DOHH2 (cell line): ENCODE results near the gene ATP8B1.

ENCODE experiments used
- H3F3A ChIP-seq: fragments of 200-600 bp; sonication (generic), shearing (Covaris generic); 2 replicates; pipeline ENCODE4 v1.6.0; 2016; ENCODE audit warnings: antibody characterized with exemption, mild to moderate bottlenecking; ENCODE audit not compliant: control insufficient read depth, insufficient read depth
- H3K27ac ChIP-seq: fragments of 200-600 bp; sonication (generic); 2 replicates; pipeline ENCODE4 v1.5.1; 2014; ENCODE audit warnings: low read depth, mild to moderate bottlenecking, low read length, moderate library complexity
- H3K27me3 ChIP-seq: fragments of 200-600 bp; sonication (generic); 2 replicates; pipeline ENCODE4 v1.6.1; 2014; ENCODE audit warnings: mild to moderate bottlenecking, low read length, mixed read lengths; ENCODE audit not compliant: control insufficient read depth
- H3K36me3 ChIP-seq: fragments of 200-600 bp; sonication (generic); 2 replicates; pipeline ENCODE4 v1.6.1; 2014; ENCODE audit warnings: mild to moderate bottlenecking, low read length, moderate library complexity, mixed read lengths; ENCODE audit not compliant: control insufficient read depth
- H3K4me1 ChIP-seq: fragments of 200-600 bp; sonication (generic); 2 replicates; pipeline ENCODE4 v1.6.1; 2014; ENCODE audit warnings: mild to moderate bottlenecking, low read length, mixed read lengths; ENCODE audit not compliant: control insufficient read depth
- H3K4me2 ChIP-seq: fragments of 200-600 bp; sonication (generic); 2 replicates; pipeline ENCODE4 v1.6.0; 2014; ENCODE audit warnings: mild to moderate bottlenecking, low read length, moderate library complexity
- H3K4me3 ChIP-seq: fragments of 200-600 bp; sonication (generic); 2 replicates; pipeline ENCODE4 v1.5.1; 2014; ENCODE audit warnings: mild to moderate bottlenecking, low read length, mixed read lengths
- H3K79me2 ChIP-seq: fragments of 200-600 bp; sonication (generic); 2 replicates; pipeline ENCODE4 v1.6.1; 2014; ENCODE audit warnings: mild to moderate bottlenecking, low read length, mixed read lengths; ENCODE audit not compliant: control insufficient read depth
- H3K9me2 ChIP-seq: fragments of 200-600 bp; sonication (generic); replicated peaks from 2 replicates; pipeline ENCODE4 v1.6.1; 2014; ENCODE audit warnings: mild to moderate bottlenecking, low read length, mixed read lengths; ENCODE audit not compliant: control insufficient read depth
- H3K9me3 ChIP-seq: fragments of 200-600 bp; sonication (generic); 2 replicates; pipeline ENCODE4 v1.6.1; 2014; ENCODE audit warnings: antibody characterized with exemption, low read length, mixed read lengths; ENCODE audit not compliant: control insufficient read depth, insufficient read depth
- H4K20me1 ChIP-seq: fragments of 200-600 bp; sonication (generic); 2 replicates; pipeline ENCODE4 v1.6.0; 2014; ENCODE audit warnings: low read depth, mild to moderate bottlenecking, antibody characterized with exemption, low read length, moderate library complexity; ENCODE audit not compliant: control insufficient read depth, insufficient read depth
- CTCF ChIP-seq: fragments of 200-600 bp; sonication (generic); IDR thresholded peaks from one replicate; pipeline ENCODE4 v1.5.1; 2014; ENCODE audit warnings: antibody characterized with exemption, mild to moderate bottlenecking, low read depth, low read length; ENCODE audit not compliant: poor library complexity, severe bottlenecking
- EZH2phosphoT487 ChIP-seq: fragments of 200-600 bp; sonication (generic); IDR thresholded peaks from 2 replicates; pipeline ENCODE4 v1.6.1; 2017; ENCODE audit warnings: borderline replicate concordance, mild to moderate bottlenecking, antibody characterized with exemption, low read length, moderate library complexity, mixed read lengths

The ATP8B1 gene

GRCh38 chr18:57801325-57801724 is 1.8 kb downstream of the ATP8B1 start:
- no peaks in the 10 kb centered on the region for H3K4me1 ChIP-seq
- H3K4me3 ChIP-seq: no peak overlapping the region
- H3K79me2 ChIP-seq: no peaks in the 10 kb centered on the region

GRCh38 chr18:57798713-57799373 is 4.3 kb downstream of the ATP8B1 start:
- H3K9me3 ChIP-seq: no peaks in the 10 kb centered on the region
- H3K27me3 ChIP-seq: peaks cover 28% of the 10 kb centered on the region
- H3K4me1 ChIP-seq: no peaks in the 10 kb centered on the region
- no peak overlapping the region for H3K4me3 ChIP-seq
- H4K20me1 ChIP-seq: no peaks in the 10 kb centered on the region
- no peaks in the 10 kb centered on the region for H3K9me2 ChIP-seq
- H3F3A ChIP-seq: 0 out of 2 replicates have a peak, but pooled peaks cover 2% of the 10 kb centered on the region
- H3K4me2 ChIP-seq: no peak overlapping the region
- TF ChIP-seq EZH2phosphoT487 (no peak), CTCF (no peak)
- H3K36me3 ChIP-seq: no peaks in the 10 kb centered on the region
- no peaks in the 10 kb centered on the region for H3K79me2 ChIP-seq
- H3K27ac ChIP-seq: no peak overlapping the region

More at GRCh38 chr18:57801325-57801724, 1.8 kb downstream of the ATP8B1 start:
- Histone ChIP-seq H3F3A (0 out of 2 replicates have a peak, but pooled peaks cover 2% of the 10 kb centered on the region), H3K9me2 (no peaks in the 10 kb centered on the region), H3K27me3 (peaks cover 41% of the 10 kb centered on the region), H3K27ac (no peak overlapping the region), H3K4me2 (no peak overlapping the region), H4K20me1 (no peaks in the 10 kb centered on the region), H3K9me3 (no peaks in the 10 kb centered on the region), H3K36me3 (no peaks in the 10 kb centered on the region)
- TF ChIP-seq EZH2phosphoT487 (no peak), CTCF (no peak)

DNA sequence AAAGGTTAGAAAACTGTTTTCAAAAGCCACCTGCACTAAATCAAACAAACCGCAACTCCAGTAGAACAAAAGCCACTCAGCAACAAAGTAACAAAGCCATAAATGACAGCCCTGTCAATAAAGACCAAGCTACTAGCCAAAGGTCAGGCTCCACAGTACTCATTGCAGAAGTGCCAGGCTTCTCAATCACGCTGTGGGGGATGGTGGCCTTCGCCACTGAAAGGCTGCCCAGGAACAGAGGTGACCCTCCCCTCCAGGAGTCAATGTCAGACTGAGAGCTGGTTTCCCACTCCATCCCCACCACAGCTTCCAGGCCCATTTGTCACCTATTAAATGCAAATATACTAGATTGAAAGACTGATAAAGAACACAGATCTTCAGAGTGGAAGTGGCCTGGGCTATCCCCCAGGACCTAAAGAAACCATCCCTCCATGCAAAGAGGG is 5.9 kb downstream of the ATP8B1 start:
- Histone ChIP-seq H3K36me3 (no peaks in the 10 kb centered on the region), H3F3A (0 out of 2 replicates have a peak, but pooled peaks cover 2% of the 10 kb centered on the region), H3K9me2 (no peaks in the 10 kb centered on the region), H3K4me2 (no peak overlapping the region), H3K79me2 (no peaks in the 10 kb centered on the region), H4K20me1 (no peaks in the 10 kb centered on the region), H3K27me3 (peaks cover 13% of the 10 kb centered on the region), H3K4me3 (no peak overlapping the region), H3K4me1 (no peaks in the 10 kb centered on the region), H3K27ac (no peak overlapping the region), H3K9me3 (no peaks in the 10 kb centered on the region)
- TF ChIP-seq EZH2phosphoT487 (no peak), CTCF (no peak)
